Kidney (tissue), 14 donors: ENCODE results near the gene CDK6. TPM values are rescaled to one million over a fixed set of nuclear protein-coding genes. Genes with fewer than 3 reads are reported as not detected.

Source experiments
- DNase-seq, 5 donors: peaks; one replicate each; pipeline ENCODE4 v3.0.0-alpha.2; 2013 to 2020
- FAIRE-seq: peaks from 2 replicates; lab custom pipeline; 2012; peaks lifted over from hg19 to GRCh38; lab: Jason Lieb, UNC
- H3K27ac ChIP-seq, 2 donors: one replicate each; pipeline ENCODE4 v1.7.0; 2013; ENCODE audit warnings: low read depth in 2 of 2, low read length in 2 of 2, inconsistent platforms in 1 of 2
- H3K27me3 ChIP-seq: one replicate; pipeline ENCODE4 v1.7.1; 2013; ENCODE audit warnings: low read length, inconsistent platforms; ENCODE audit not compliant: control insufficient read depth, insufficient read depth
- H3K36me3 ChIP-seq, 3 donors: one replicate each; pipeline versions ENCODE4 v1.7.0 to v1.7.1; 2013; ENCODE audit warnings: low read length in 3 of 3, control low read depth in 1 of 3, inconsistent platforms in 1 of 3; ENCODE audit not compliant: insufficient read depth in 3 of 3, control insufficient read depth in 2 of 3
- H3K4me1 ChIP-seq, 3 donors: one replicate each; pipeline versions ENCODE4 v1.7.0 to v1.7.1; 2013; ENCODE audit warnings: low read length in 3 of 3, inconsistent platforms in 1 of 3, low read depth in 1 of 3; ENCODE audit not compliant: control insufficient read depth in 2 of 3, insufficient read depth in 2 of 3
- H3K4me3 ChIP-seq, 3 donors: one replicate each; pipeline versions ENCODE4 v1.7.0 to v1.8.1; 2013; ENCODE audit warnings: low read length in 3 of 3, control low read depth in 1 of 3, inconsistent platforms in 1 of 3
- H3K9ac ChIP-seq, 3 donors: one replicate each; pipeline versions ENCODE4 v1.7.0 to v1.7.1; 2013; ENCODE audit warnings: low read length in 3 of 3, control low read depth in 1 of 3, inconsistent platforms in 1 of 3
- H3K9me3 ChIP-seq, 3 donors: one replicate each; pipeline versions ENCODE4 v1.7.0 to v1.7.1; 2013; ENCODE audit warnings: low read length in 3 of 3, control low read depth in 1 of 3, inconsistent platforms in 1 of 3; ENCODE audit not compliant: control insufficient read depth in 2 of 3, insufficient read depth in 1 of 3
- CTCF ChIP-seq: IDR thresholded peaks from 3 replicates; pipeline ENCODE4 v1.5.1; 2012; ENCODE audit warnings: mild to moderate bottlenecking, moderate library complexity, borderline replicate concordance; ENCODE audit not compliant: insufficient read depth; ENCODE audit errors: extremely low read depth
- intact Hi-C: fragments of 100-400 bp; cut with DNase I; formaldehyde crosslinking; loops from one replicate; pipeline ENCODE4 v1.11.1; 2022
- polyA plus RNA-seq: library from polyadenylated mRNA; stranded (reverse); fragments of 350-450 nt; fragmentation: Illumina TruSeq; extraction: RNeasy Lipid Tissue Mini Kit (QIAGEN cat#74804); gene quantifications from one replicate; pipeline ENCODE4 v1.2.3, GENCODE V29; 2014; ENCODE audit warnings: low read depth, low replicate concordance; ENCODE audit not compliant: insufficient read depth
- total RNA-seq: library from RNA; stranded (reverse); fragmentation: NEBNext Ultra II Directional; extraction: Animal tissue kit (Norgen Biotek cat#: 25700); gene quantifications from one replicate; pipeline ENCODE4 v1.2.1, GENCODE V29; 2021
- donor health status: control.
- donor health status: control.
- donor health status: control.
- donor health status: control.
- donor health status: control.
- donor health status: DM: yes; HTN: yes; CAD: no.
- donor health status: Normal renal cell carcinoma (clear cell type).

Gene CDK6
- total and polyA plus RNA-seq, 2 donors from 2014 or later: 3.6 to 20.8 TPM

- H3K4me3 ChIP-seq: no peak overlapping the region
- H3K9me3 ChIP-seq: no peaks in the 10 kb centered on the region
- DNase-seq: no peak
- no peak for TF ChIP-seq CTCF
- intact Hi-C loops: no loop called here
- FAIRE-seq: no peak
- no peak overlapping the region for H3K9ac ChIP-seq
- H3K4me1 ChIP-seq: peaks cover 0 to 5% (median 4%) of the 10 kb centered on the region in 3 donors
- no peaks in the 10 kb centered on the region for H3K36me3 ChIP-seq
- no peak overlapping the region for H3K27ac ChIP-seq
- no peaks in the 10 kb centered on the region for H3K27me3 ChIP-seq
Observed at GRCh38 chr7:92680442-92680841, 155.9 kb downstream of the CDK6 start.

GRCh38 chr7:92678291-92678920, 158.0 kb downstream of the CDK6 start:
- Histone ChIP-seq H3K4me1 (peaks cover 0 to 5% (median 4%) of the 10 kb centered on the region in 3 donors), H3K27me3 (no peaks in the 10 kb centered on the region), H3K36me3 (no peaks in the 10 kb centered on the region), H3K9ac (no peak overlapping the region), H3K4me3 (no peak overlapping the region), H3K27ac (no peak overlapping the region), H3K9me3 (no peaks in the 10 kb centered on the region)
- FAIRE-seq (no peak), DNase-seq (no peak)
- intact Hi-C loops: no loop called here
- TF ChIP-seq CTCF: no peak

GRCh38 chr7:92674379-92674778, 162.0 kb downstream of the CDK6 start:
- no peak overlapping the region for H3K27ac ChIP-seq
- no peak for DNase-seq
- intact Hi-C loops: no loop called here
- H3K9ac ChIP-seq: no peak overlapping the region
- H3K4me3 ChIP-seq: no peak overlapping the region
- peaks cover 0 to 4% (median 0%) of the 10 kb centered on the region in 3 donors for H3K36me3 ChIP-seq
- no peak for FAIRE-seq
- no peaks in the 10 kb centered on the region for H3K27me3 ChIP-seq
- no peak for TF ChIP-seq CTCF
- no peaks in the 10 kb centered on the region for H3K4me1 ChIP-seq
- H3K9me3 ChIP-seq: no peaks in the 10 kb centered on the region
